Fibroblast of lung (primary cell): Measurements from ENCODE around the gene B3GNT9. TPM values are rescaled to one million over a fixed set of nuclear protein-coding genes. Genes with fewer than 3 reads are reported as not detected.

ENCODE experiments used
- DNase-seq, 2 donors: peaks; one replicate each; pipeline versions ENCODE4 v3.0.0 to v3.0.0-alpha.2; 2010; ENCODE audit warnings: low read depth in 2 of 2
- H2AFZ ChIP-seq: 2 replicates; pipeline ENCODE4 v1.5.1; 2012; ENCODE audit warnings: low read length, control low read depth, inconsistent platforms
- H3K27ac ChIP-seq: 2 replicates; pipeline ENCODE4 v1.5.1; 2011; ENCODE audit warnings: low read length, control low read depth; ENCODE audit not compliant: insufficient read depth
- H3K27me3 ChIP-seq: 2 replicates; pipeline ENCODE4 v1.5.1; 2011; ENCODE audit warnings: mild to moderate bottlenecking, low read length; ENCODE audit not compliant: control insufficient read depth, insufficient read depth
- H3K36me3 ChIP-seq: 2 replicates; pipeline ENCODE4 v1.5.1; 2011; ENCODE audit warnings: low read length; ENCODE audit not compliant: control insufficient read depth, insufficient read depth
- H3K4me1 ChIP-seq: 2 replicates; pipeline ENCODE4 v1.5.1; 2011; ENCODE audit warnings: low read length; ENCODE audit not compliant: control insufficient read depth, insufficient read depth; ENCODE audit errors: extremely low read depth
- H3K4me2 ChIP-seq: 2 replicates; pipeline ENCODE4 v1.5.1; 2011; ENCODE audit warnings: low read length, control low read depth; ENCODE audit not compliant: insufficient read depth; ENCODE audit errors: extremely low read depth
- H3K4me3 ChIP-seq, 4 experiments: fragments of 200-600 bp in 1 of 4; sonication (generic) in 1 of 4; replicated peaks in 1 of 4; 2 replicates each; pipeline ENCODE4 v1.5.1; 2011 to 2016; ENCODE audit warnings: low read length in 4 of 4, low read depth in 3 of 4, mild to moderate bottlenecking in 3 of 4, control low read depth in 2 of 4, inconsistent platforms in 1 of 4, mixed read lengths in 1 of 4; ENCODE audit not compliant: insufficient read depth in 1 of 4; ENCODE audit errors: control extremely low read depth in 1 of 4
- H3K79me2 ChIP-seq: 2 replicates; pipeline ENCODE4 v1.5.1; 2012; ENCODE audit warnings: mild to moderate bottlenecking, low read length, inconsistent platforms; ENCODE audit not compliant: control insufficient read depth, insufficient read depth
- H3K9ac ChIP-seq: 2 replicates; pipeline ENCODE4 v1.5.1; 2011; ENCODE audit warnings: mild to moderate bottlenecking, low read length, control low read depth; ENCODE audit not compliant: insufficient read depth
- H3K9me3 ChIP-seq: 2 replicates; pipeline ENCODE4 v1.5.1; 2012; ENCODE audit warnings: low read depth, low read length; ENCODE audit not compliant: control insufficient read depth, insufficient read depth
- H4K20me1 ChIP-seq: 2 replicates; pipeline ENCODE4 v1.5.1; 2011; ENCODE audit warnings: low read length; ENCODE audit not compliant: control insufficient read depth, insufficient read depth; ENCODE audit errors: extremely low read depth
- EZH2 ChIP-seq: IDR thresholded peaks from 2 replicates; pipeline ENCODE4 v1.5.1; 2012; ENCODE audit warnings: low read length, control low read depth, mild to moderate bottlenecking; ENCODE audit errors: missing control alignments
- polyA plus RNA-seq, 2 donors: library from polyadenylated mRNA; depleted of rRNA in 1 of 2; stranded (reverse) in 1 of 2; unstranded in 1 of 2; fragments of >200 nt; gene quantifications; 2 replicates each; pipeline ENCODE4 v1.2.1, GENCODE V29; 2011 to 2012; ENCODE audit warnings: missing spikeins in 1 of 2
- total RNA-seq: library from RNA; depleted of rRNA; stranded (reverse); fragments of >200 nt; gene quantifications from 2 replicates; pipeline ENCODE4 v1.2.1, GENCODE V29; 2014
- TF ChIP-seq, protein P1 (sequence below), 2 donors: IDR thresholded peaks in 1 of 2; conservative IDR thresholded peaks in 1 of 2; 1 replicate in 1 of 2; 2 replicates in 1 of 2; pipeline ENCODE4 v1.5.1; 2011 to 2012; ENCODE audit warnings: low read length in 2 of 2, control low read depth in 1 of 2, inconsistent platforms in 1 of 2, low read depth in 1 of 2, mild to moderate bottlenecking in 1 of 2

Gene B3GNT9
- total and polyA plus RNA-seq, 2 donors (not counting 1 experiment from before 2014, with no cell fraction given), result 29.6 to 34.7 TPM

- Histone ChIP-seq H3K4me3 (peak overlapping the region in 1 of 4 experiments; percentile 78), H4K20me1 (no peaks in the 10 kb centered on the region), H3K4me1 (peaks cover 2% of the 10 kb centered on the region), H3K27me3 (no peaks in the 10 kb centered on the region), H3K79me2 (no peaks in the 10 kb centered on the region), H3K9ac (no peak overlapping the region), H3K9me3 (no peaks in the 10 kb centered on the region), H3K27ac (no peak overlapping the region), H2AFZ (no peak overlapping the region), H3K36me3 (peaks cover 17% of the 10 kb centered on the region), H3K4me2 (no peak overlapping the region)
- TF ChIP-seq, protein P1, sequence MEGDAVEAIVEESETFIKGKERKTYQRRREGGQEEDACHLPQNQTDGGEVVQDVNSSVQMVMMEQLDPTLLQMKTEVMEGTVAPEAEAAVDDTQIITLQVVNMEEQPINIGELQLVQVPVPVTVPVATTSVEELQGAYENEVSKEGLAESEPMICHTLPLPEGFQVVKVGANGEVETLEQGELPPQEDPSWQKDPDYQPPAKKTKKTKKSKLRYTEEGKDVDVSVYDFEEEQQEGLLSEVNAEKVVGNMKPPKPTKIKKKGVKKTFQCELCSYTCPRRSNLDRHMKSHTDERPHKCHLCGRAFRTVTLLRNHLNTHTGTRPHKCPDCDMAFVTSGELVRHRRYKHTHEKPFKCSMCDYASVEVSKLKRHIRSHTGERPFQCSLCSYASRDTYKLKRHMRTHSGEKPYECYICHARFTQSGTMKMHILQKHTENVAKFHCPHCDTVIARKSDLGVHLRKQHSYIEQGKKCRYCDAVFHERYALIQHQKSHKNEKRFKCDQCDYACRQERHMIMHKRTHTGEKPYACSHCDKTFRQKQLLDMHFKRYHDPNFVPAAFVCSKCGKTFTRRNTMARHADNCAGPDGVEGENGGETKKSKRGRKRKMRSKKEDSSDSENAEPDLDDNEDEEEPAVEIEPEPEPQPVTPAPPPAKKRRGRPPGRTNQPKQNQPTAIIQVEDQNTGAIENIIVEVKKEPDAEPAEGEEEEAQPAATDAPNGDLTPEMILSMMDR (conservative IDR thresholded peaks at IDR 0.05 in 1 of 2, IDR thresholded peaks at IDR 0.05 in 1 of 2; ENCODE audit: low read depth in 1 of 2, low read length in 2 of 2), result no peak
- no peak for TF ChIP-seq EZH2
- peak in 1 of 2 donors; percentile 28 for DNase-seq
Measured at GRCh38 chr16:67149276-67150046, 1.3 kb downstream of the B3GNT9 start.

GRCh38 chr16:67148656-67149275 is 2.0 kb downstream of the B3GNT9 start:
- Histone ChIP-seq H3K27me3 (no peaks in the 10 kb centered on the region), H3K27ac (no peak overlapping the region), H2AFZ (no peak overlapping the region), H4K20me1 (no peaks in the 10 kb centered on the region), H3K4me2 (no peak overlapping the region), H3K9me3 (no peaks in the 10 kb centered on the region), H3K4me3 (no peak overlapping the region), H3K4me1 (peaks cover 2% of the 10 kb centered on the region), H3K9ac (no peak overlapping the region), H3K79me2 (no peaks in the 10 kb centered on the region), H3K36me3 (peaks cover 17% of the 10 kb centered on the region)
- no peak for TF ChIP-seq EZH2
- TF ChIP-seq, protein P1 (conservative IDR thresholded peaks at IDR 0.05 in 1 of 2, IDR thresholded peaks at IDR 0.05 in 1 of 2; ENCODE audit: low read depth in 1 of 2, low read length in 2 of 2), result no peak
- DNase-seq, result no peak

GRCh38 chr16:67148221-67148620 is 2.6 kb downstream of the B3GNT9 start:
- Histone ChIP-seq H2AFZ (no peak overlapping the region), H3K27me3 (no peaks in the 10 kb centered on the region), H3K4me3 (no peak overlapping the region), H3K9me3 (no peaks in the 10 kb centered on the region), H3K9ac (no peak overlapping the region), H3K4me2 (no peak overlapping the region), H3K4me1 (peaks cover 2% of the 10 kb centered on the region), H3K79me2 (no peaks in the 10 kb centered on the region), H3K36me3 (peaks cover 17% of the 10 kb centered on the region), H4K20me1 (no peaks in the 10 kb centered on the region), H3K27ac (no peak overlapping the region)
- no peak for TF ChIP-seq EZH2
- TF ChIP-seq, protein P1 (conservative IDR thresholded peaks at IDR 0.05 in 1 of 2, IDR thresholded peaks at IDR 0.05 in 1 of 2; ENCODE audit: low read depth in 1 of 2, low read length in 2 of 2), result no peak
- no peak for DNase-seq
